NB4 (cell line): ENCODE results near the gene DUSP19.

Experiments used
- CTCF ChIP-seq: IDR thresholded peaks from one replicate; pipeline ENCODE4 v1.5.1; 2012; ENCODE audit warnings: low read depth, low read length
- MAX ChIP-seq: IDR thresholded peaks from 2 replicates; pipeline ENCODE4 v1.6.1; 2011; ENCODE audit warnings: low read depth, low read length
- MYC ChIP-seq: IDR thresholded peaks from 2 replicates; pipeline ENCODE4 v1.6.1; 2011; ENCODE audit warnings: low read depth, low read length
- POLR2A ChIP-seq: IDR thresholded peaks from 2 replicates; pipeline ENCODE4 v1.6.1; 2011; ENCODE audit warnings: mild to moderate bottlenecking; ENCODE audit not compliant: insufficient read length; ENCODE audit errors: extremely low read depth

GRCh38 chr2:183038341-183039300 lies 39.9 kb upstream of the DUSP19 start, which contains the start of gene NCKAP1:
- TF ChIP-seq CTCF: no peak
- no peak for TF ChIP-seq POLR2A
- TF ChIP-seq MYC: no peak
- no peak for TF ChIP-seq MAX
